ENCODE measurements around the gene ARHGAP30. TPM values are rescaled to one million over a fixed set of nuclear protein-coding genes. Genes with fewer than 3 reads are reported as not detected.

The ARHGAP30 gene
- total RNA-seq, 1 experiment from 2014 or later: 0.39 TPM

GRCh38 chr1:161086457-161086856, 16.8 kb upstream of the ARHGAP30 start:
- Histone ChIP-seq H3K9me2 (ENCODE audit: insufficient read depth) (no peaks in the 10 kb centered on the region), H3K4me3 (replicated peaks in 1 of 2; ENCODE audit: low read depth in 1 of 2, low read length in 2 of 2) (no peak overlapping the region), H3K27me3 (ENCODE audit: insufficient read depth, low read length) (no peaks in the 10 kb centered on the region), H3K9ac (ENCODE audit: low read length) (no peak overlapping the region), H3K4me1 (ENCODE audit: control insufficient read depth in 1 of 2, insufficient read depth in 2 of 2, low read length in 2 of 2) (peaks cover 35 to 85% of the 10 kb centered on the region in 2 experiments), H3K27ac (ENCODE audit: low read depth, low read length) (no peak overlapping the region), H3K9me3 (ENCODE audit: control insufficient read depth in 1 of 2, insufficient read depth in 1 of 2, low read depth in 1 of 2, low read length in 2 of 2) (no peaks in the 10 kb centered on the region), H3K4me2 (ENCODE audit: low read length) (peak overlapping the region; percentile 22), H3K36me3 (ENCODE audit: control insufficient read depth in 1 of 2, insufficient read depth in 2 of 2, low read length in 2 of 2) (no peaks in the 10 kb centered on the region), H4K20me1 (ENCODE audit: insufficient read depth) (no peaks in the 10 kb centered on the region), H3K79me2 (ENCODE audit: insufficient read depth, low read length) (no peaks in the 10 kb centered on the region), H2AFZ (ENCODE audit: low read depth, low read length, poor library complexity, severe bottlenecking) (no peak overlapping the region)
- ChIA-PET POLR2A (no interaction called here), CTCF (no interaction called here), RAD21 (ENCODE audit: low non-redundant PET in 1 of 2, low total read pairs in 2 of 2, uncharacterized antibody in 2 of 2, unreplicated experiment in 2 of 2) (no interaction called here)
- intact Hi-C loops (cut with micrococcal nuclease): no loop called here
- TF ChIP-seq, protein P1, sequence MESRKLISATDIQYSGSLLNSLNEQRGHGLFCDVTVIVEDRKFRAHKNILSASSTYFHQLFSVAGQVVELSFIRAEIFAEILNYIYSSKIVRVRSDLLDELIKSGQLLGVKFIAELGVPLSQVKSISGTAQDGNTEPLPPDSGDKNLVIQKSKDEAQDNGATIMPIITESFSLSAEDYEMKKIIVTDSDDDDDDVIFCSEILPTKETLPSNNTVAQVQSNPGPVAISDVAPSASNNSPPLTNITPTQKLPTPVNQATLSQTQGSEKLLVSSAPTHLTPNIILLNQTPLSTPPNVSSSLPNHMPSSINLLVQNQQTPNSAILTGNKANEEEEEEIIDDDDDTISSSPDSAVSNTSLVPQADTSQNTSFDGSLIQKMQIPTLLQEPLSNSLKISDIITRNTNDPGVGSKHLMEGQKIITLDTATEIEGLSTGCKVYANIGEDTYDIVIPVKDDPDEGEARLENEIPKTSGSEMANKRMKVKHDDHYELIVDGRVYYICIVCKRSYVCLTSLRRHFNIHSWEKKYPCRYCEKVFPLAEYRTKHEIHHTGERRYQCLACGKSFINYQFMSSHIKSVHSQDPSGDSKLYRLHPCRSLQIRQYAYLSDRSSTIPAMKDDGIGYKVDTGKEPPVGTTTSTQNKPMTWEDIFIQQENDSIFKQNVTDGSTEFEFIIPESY (IDR thresholded peaks at IDR 0.05; ENCODE audit: extremely low read depth, insufficient replicate concordance, low read length): no peak
- TF ChIP-seq ELF1 (IDR thresholded peaks at IDR 0.05; ENCODE audit: borderline replicate concordance, low read depth) (no peak), SIN3A (IDR thresholded peaks at IDR 0.05; ENCODE audit: low read depth) (no peak), MAX (IDR thresholded peaks at IDR 0.05) (no peak), EGR1 (IDR thresholded peaks at IDR 0.05; ENCODE audit: low read depth) (no peak), CBX3 (IDR thresholded peaks at IDR 0.05; ENCODE audit: low read depth) (no peak), TCF7L2 (IDR thresholded peaks at IDR 0.05; ENCODE audit: borderline replicate concordance, extremely low read depth, insufficient read depth, insufficient read length) (no peak), JUND (IDR thresholded peaks at IDR 0.05) (no peak), REST (IDR thresholded peaks at IDR 0.05; ENCODE audit: low read depth) (no peak), RAD21 (IDR thresholded peaks at IDR 0.05; ENCODE audit: low read depth) (no peak), YY1 (IDR thresholded peaks at IDR 0.05; ENCODE audit: extremely low read depth, insufficient replicate concordance, low read depth, low read length) (no peak), SRF (IDR thresholded peaks at IDR 0.05; ENCODE audit: low read depth) (no peak), ZFX (IDR thresholded peaks at IDR 0.05) (no peak), POLR2AphosphoS5 (IDR thresholded peaks at IDR 0.05; ENCODE audit: low read depth, low read length) (no peak), POLR2A (IDR thresholded peaks at IDR 0.05; ENCODE audit: borderline replicate concordance, extremely low read depth, insufficient read depth, insufficient read length) (no peak), EZH2 (IDR thresholded peaks at IDR 0.05) (no peak), SP1 (IDR thresholded peaks at IDR 0.05; ENCODE audit: low read depth) (no peak), ZNF274 (IDR thresholded peaks at IDR 0.05; ENCODE audit: low read depth, low read length) (no peak), FOSL1 (IDR thresholded peaks at IDR 0.05; ENCODE audit: low read depth) (no peak)
- ATAC-seq (no peak), DNase-seq (ENCODE audit: low read depth, low spot score) (no peak)
- no TSS peak for BruUV-seq (replicated peaks)
